T-cell (primary cell): Measurements from ENCODE around the gene DCAF16. TPM values are rescaled to one million over a fixed set of nuclear protein-coding genes. Genes with fewer than 3 reads are reported as not detected.
"Not testable (repeated sequence)": the region's sequence is repeated elsewhere in the genome, so short reads cannot be mapped to it uniquely, and the experiment has no call there.

Experiments used
- ATAC-seq, 4 experiments: fragments of 200-7000 bp in 3 of 4; fragments of 150-1000 bp in 1 of 4; cut with Tn5 transposase; replicated peaks in 1 of 4; 1 replicate in 3 of 4; 2 replicates in 1 of 4; pipeline ENCODE4 v1.10.0; 2021; ENCODE audit warnings: moderate library complexity in 3 of 4, mild to moderate bottlenecking in 2 of 4, moderate number of reproducible peaks in 1 of 4
- CTCF ChIA-PET, 2 donors: fragments of 300-600 bp; sonication (Branson Sonifier 250); formaldehyde crosslinking; loops; one replicate each; lab custom pipeline; 2022; ENCODE audit warnings: antibody characterized with exemption in 2 of 2; lab: Charles Lee
- POLR2A ChIA-PET, 2 donors: fragments of 300-600 bp; sonication (Branson Sonifier 250); formaldehyde crosslinking; loops; one replicate each; lab custom pipeline; 2022; ENCODE audit warnings: antibody characterized with exemption in 2 of 2; lab: Charles Lee
- DNase-seq, 35 experiments: peaks; one replicate each; pipeline versions ENCODE4 v3.0.0 to v3.0.0-alpha.2; 2013 to 2023
- H3K27ac ChIP-seq: one replicate; pipeline ENCODE4 v1.5.1; 2013; ENCODE audit warnings: low read length
- H3K27me3 ChIP-seq, 2 experiments: replicated peaks in 1 of 2; 1 replicate in 1 of 2; 2 replicates in 1 of 2; pipeline versions ENCODE4 v1.6.1 to v1.7.0; 2013; ENCODE audit warnings: low read length in 1 of 2, mixed read lengths in 1 of 2; ENCODE audit not compliant: control insufficient read depth in 2 of 2, insufficient read depth in 2 of 2; ENCODE audit errors: extremely low read depth in 1 of 2
- H3K36me3 ChIP-seq, 2 donors: 1 replicate in 1 of 2; 2 replicates in 1 of 2; pipeline versions ENCODE4 v1.6.1 to v1.7.0; 2013; ENCODE audit warnings: low read length in 1 of 2; ENCODE audit not compliant: control insufficient read depth in 2 of 2, insufficient read depth in 1 of 2; ENCODE audit errors: extremely low read depth in 1 of 2
- H3K4me1 ChIP-seq, 2 experiments: 1 replicate in 1 of 2; 2 replicates in 1 of 2; pipeline versions ENCODE4 v1.6.1 to v1.7.0; 2013; ENCODE audit warnings: low read length in 2 of 2, mixed read lengths in 1 of 2; ENCODE audit not compliant: insufficient read depth in 2 of 2, control insufficient read depth in 1 of 2; ENCODE audit errors: extremely low read depth in 1 of 2
- H3K4me3 ChIP-seq, 2 donors: 1 replicate in 1 of 2; 2 replicates in 1 of 2; pipeline versions ENCODE4 v1.5.1 to v1.7.0; 2013; ENCODE audit warnings: mild to moderate bottlenecking in 2 of 2, low read length in 1 of 2, moderate library complexity in 1 of 2; ENCODE audit not compliant: control insufficient read depth in 1 of 2; ENCODE audit errors: extremely low read depth in 1 of 2
- H3K9me3 ChIP-seq: 2 replicates; pipeline ENCODE4 v1.7.0; 2013
- H3K27ac Mint-ChIP-seq, 2 donors: one replicate each; pipeline ENCODE4 v1.8.0; 2020 to 2021; ENCODE audit warnings: mild to moderate bottlenecking in 2 of 2, mixed read lengths in 2 of 2
- H3K27me3 Mint-ChIP-seq, 2 donors: one replicate each; pipeline ENCODE4 v1.8.0; 2021 to 2022; ENCODE audit warnings: mixed read lengths in 2 of 2
- H3K36me3 Mint-ChIP-seq: one replicate; pipeline ENCODE4 v1.8.0; 2021; ENCODE audit warnings: mixed read lengths
- H3K4me1 Mint-ChIP-seq, 3 donors: one replicate each; pipeline ENCODE4 v1.8.0; 2020 to 2022; ENCODE audit warnings: mixed read lengths in 3 of 3, mild to moderate bottlenecking in 1 of 3
- H3K4me3 Mint-ChIP-seq, 3 donors: one replicate each; pipeline ENCODE4 v1.8.0; 2020 to 2022; ENCODE audit warnings: mild to moderate bottlenecking in 3 of 3, mixed read lengths in 3 of 3, moderate library complexity in 3 of 3
- H3K9me3 Mint-ChIP-seq, 3 donors: one replicate each; pipeline ENCODE4 v1.8.0; 2020 to 2022; ENCODE audit warnings: mixed read lengths in 3 of 3
- WGBS: methylation state at CpG from one replicate; pipeline ENCODE4 v1.1.5; 2013; ENCODE audit warnings: missing lambda C conversion rate; ENCODE audit not compliant: insufficient coverage; 5-methylcytosine and 5-hydroxymethylcytosine counted together
- total RNA-seq, 35 experiments: library from RNA in 6 of 35; stranded (reverse) in 6 of 35; fragments of 120-200 nt in 1 of 35; gene quantifications; one replicate each; pipeline versions ENCODE4 v1.2.1 to v1.2.4 and lab custom pipeline; 2013 to 2026

The DCAF16 gene
- total RNA-seq (10 to 100 TPM; 62.6 to 77.6 (median 73.2) TPM), total RNA-seq (lab: John Stamatoyannopoulos, UW) (52.4 to 136 (median 109) reads per million in 29 experiments)
- 54.8 TPM for total RNA-seq (2013)

GRCh38 chr4:17810260-17811077 lies at the start of gene DCAF16, which contains the start of gene NCAPG:
Gene DCAF16 (minus strand): TSS chr4:17810757. CDS start chr4:17804141, 6,616 bp downstream.
Gene NCAPG (plus strand): TSS chr4:17810979. CDS start chr4:17811078, 99 bp downstream.
- peaks cover 0 to 3% of the 10 kb centered on the region in 2 donors for H3K36me3 ChIP-seq
- peak; percentile 94 to 100 (median 97) for DNase-seq
- H3K27ac Mint-ChIP-seq: peak within 1 kb of the TSS; percentile 94 to 99
- peak within 1 kb of the TSS; percentile 91 to 93 for H3K4me3 ChIP-seq
- CTCF ChIA-PET: interaction anchor here (0.6 to 3.7 kb wide), 8 partner anchors 9 to 782 kb away, joined by 3 to 26 read pairs (median 4); no protein-coding TSS in a partner anchor
- peak within 1 kb of the TSS; percentile 95 for H3K27ac ChIP-seq
- H3K27me3 Mint-ChIP-seq: no peaks in the 10 kb centered on the region
- H3K4me3 Mint-ChIP-seq: peak within 1 kb of the TSS; percentile 95 to 100 (median 95)
- ATAC-seq: peak; percentile 92 to 95 (median 92)
- POLR2A ChIA-PET: interaction anchor here in 1 of 2 donors (1.0 kb wide), 1 partner anchor 196 kb away, joined by 3 read pairs; the partner anchor contains the start of gene MED28
- no peaks in the 10 kb centered on the region for H3K9me3 ChIP-seq
- H3K36me3 Mint-ChIP-seq: peaks cover 9% of the 10 kb centered on the region
- peaks cover 16 to 31% of the 10 kb centered on the region in 2 experiments for H3K4me1 ChIP-seq
- under 1% methylated on average over 69 of the region's 69 CpGs for WGBS
- H3K4me1 Mint-ChIP-seq: peaks cover 57 to 68% (median 62%) of the 10 kb centered on the region in 3 donors
- H3K27me3 ChIP-seq: no peaks in the 10 kb centered on the region
- H3K9me3 Mint-ChIP-seq: no peaks in the 10 kb centered on the region

GRCh38 chr4:17859793-17860406 lies 49.3 kb upstream of the DCAF16 start:
- 100% methylated on average over 2 of the region's 5 CpGs for WGBS
- no peak overlapping the region for H3K27ac Mint-ChIP-seq
- H3K4me3 Mint-ChIP-seq: no peak overlapping the region
- ATAC-seq: no peak
- ChIA-PET POLR2A (no interaction called here), CTCF (no interaction called here)
- H3K27me3 Mint-ChIP-seq: no peaks in the 10 kb centered on the region
- H3K4me1 Mint-ChIP-seq: no peaks in the 10 kb centered on the region
- no peaks in the 10 kb centered on the region for H3K27me3 ChIP-seq
- DNase-seq: no peak
- no peaks in the 10 kb centered on the region for H3K9me3 ChIP-seq
- H3K4me3 ChIP-seq: no peak overlapping the region
- H3K4me1 ChIP-seq: no peaks in the 10 kb centered on the region
- peaks cover 38% of the 10 kb centered on the region for H3K36me3 Mint-ChIP-seq
- H3K27ac ChIP-seq: no peak overlapping the region
- H3K9me3 Mint-ChIP-seq: peaks cover 13 to 23% (median 19%) of the 10 kb centered on the region in 3 donors
- no peaks in the 10 kb centered on the region for H3K36me3 ChIP-seq

- ChIA-PET CTCF (no interaction called here), POLR2A (no interaction called here)
- H3K9me3 ChIP-seq: no peaks in the 10 kb centered on the region
- Mint-ChIP-seq H3K27ac (no peak overlapping the region), H3K27me3 (no peaks in the 10 kb centered on the region), H3K36me3 (peaks cover 13% of the 10 kb centered on the region), H3K4me1 (no peaks in the 10 kb centered on the region), H3K9me3 (peaks cover 3 to 5% (median 5%) of the 10 kb centered on the region in 3 donors), H3K4me3 (no peak overlapping the region)
- ATAC-seq: no peak
- H3K4me1 ChIP-seq: no peaks in the 10 kb centered on the region
- WGBS: 100% methylated on average over 1 of the region's 3 CpGs
- H3K27ac ChIP-seq: no peak overlapping the region
- H3K4me3 ChIP-seq: no peak overlapping the region
- no peaks in the 10 kb centered on the region for H3K36me3 ChIP-seq
- no peak for DNase-seq
- H3K27me3 ChIP-seq: no peaks in the 10 kb centered on the region
These were observed 43.5 kb upstream of the DCAF16 start for GRCh38 chr4:17854036-17854435.

- Mint-ChIP-seq H3K4me3 (no peak overlapping the region), H3K27ac (no peak overlapping the region), H3K27me3 (no peaks in the 10 kb centered on the region), H3K36me3 (peaks cover 4% of the 10 kb centered on the region), H3K4me1 (no peaks in the 10 kb centered on the region), H3K9me3 (no peaks in the 10 kb centered on the region)
- Histone ChIP-seq H3K4me3 (no peak overlapping the region), H3K27me3 (no peaks in the 10 kb centered on the region), H3K4me1 (no peaks in the 10 kb centered on the region), H3K27ac (no peak overlapping the region), H3K36me3 (no peaks in the 10 kb centered on the region), H3K9me3 (no peaks in the 10 kb centered on the region)
- DNase-seq (no peak), ATAC-seq (no peak)
- ChIA-PET POLR2A (no interaction called here), CTCF (interaction anchor here in 1 of 2 donors (0.5 kb wide), 1 partner anchor 126 kb away, joined by 5 read pairs; no protein-coding TSS in a partner anchor)
These were observed 41.4 kb upstream of the DCAF16 start for GRCh38 chr4:17851959-17852358.

- H3K9me3 Mint-ChIP-seq, H3K27ac ChIP-seq, H3K27me3 ChIP-seq, H3K27me3 Mint-ChIP-seq, H3K36me3 Mint-ChIP-seq, DNase-seq, H3K4me3 ChIP-seq, CTCF ChIA-PET, H3K4me1 Mint-ChIP-seq, H3K9me3 ChIP-seq, H3K4me3 Mint-ChIP-seq, H3K4me1 ChIP-seq, H3K36me3 ChIP-seq, ATAC-seq, POLR2A ChIA-PET, H3K27ac Mint-ChIP-seq: not testable (repeated sequence)
- no CpG with 5 or more reads among the region's 1 CpG for WGBS
These were observed 39.7 kb upstream of the DCAF16 start for GRCh38 chr4:17850295-17850694.

- Histone ChIP-seq H3K4me1 (no peaks in the 10 kb centered on the region), H3K4me3 (no peak overlapping the region), H3K36me3 (no peaks in the 10 kb centered on the region), H3K27ac (no peak overlapping the region), H3K9me3 (no peaks in the 10 kb centered on the region), H3K27me3 (no peaks in the 10 kb centered on the region)
- WGBS: no CpG with 5 or more reads among the region's 2 CpGs
- Mint-ChIP-seq H3K36me3 (peaks cover 3% of the 10 kb centered on the region), H3K4me1 (no peaks in the 10 kb centered on the region), H3K27me3 (no peaks in the 10 kb centered on the region), H3K27ac (no peak overlapping the region), H3K4me3 (no peak overlapping the region), H3K9me3 (no peaks in the 10 kb centered on the region)
- ChIA-PET CTCF (no interaction called here), POLR2A (no interaction called here)
- DNase-seq: no peak
- no peak for ATAC-seq
These were observed 35.7 kb upstream of the DCAF16 start for GRCh38 chr4:17846266-17846665.
